Breast epithelium (tissue), 3 donors: ENCODE measurements around the gene CD28.

Experiments
- POLR2A ChIP-seq: fragments of 450-650 bp; IDR thresholded peaks from one replicate; pipeline ENCODE4 v1.6.1; 2016; ENCODE audit warnings: antibody characterized with exemption, mild to moderate bottlenecking, moderate library complexity
- POLR2AphosphoS5 ChIP-seq, 3 donors: sonication (generic); formaldehyde crosslinking; IDR thresholded peaks; one replicate each; pipeline ENCODE4 v1.6.1; 2017; ENCODE audit warnings: antibody characterized with exemption in 3 of 3
- TF ChIP-seq, protein P1 (sequence below), 3 donors: fragments of 450-650 bp; IDR thresholded peaks; one replicate each; pipeline ENCODE4 v1.5.1; 2016 to 2017; ENCODE audit warnings: antibody characterized with exemption in 3 of 3, mild to moderate bottlenecking in 3 of 3, moderate library complexity in 3 of 3

DNA sequence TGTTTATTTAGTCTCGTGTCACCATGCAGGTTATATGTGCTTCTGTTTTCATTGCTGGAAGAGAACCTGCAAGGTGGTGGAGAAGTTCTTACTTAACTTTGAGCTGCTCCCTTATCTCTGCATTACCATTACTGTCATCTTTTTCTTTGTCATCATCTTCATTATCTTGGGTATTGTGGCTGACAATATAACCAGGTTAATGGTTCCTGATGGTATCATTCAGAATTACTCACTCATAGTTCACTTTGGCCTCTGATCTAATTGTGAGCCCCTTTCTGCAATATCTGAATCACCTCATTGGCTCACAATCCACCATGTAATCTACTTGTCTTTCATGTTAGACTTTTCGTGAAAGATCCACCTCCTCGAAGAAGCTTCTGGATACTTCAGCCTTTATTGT lies 5.0 kb downstream of the CD28 start:
- TF ChIP-seq POLR2A (no peak), POLR2AphosphoS5 (IDR thresholded peaks at IDR 0.05) (no peak)
- TF ChIP-seq, protein P1, sequence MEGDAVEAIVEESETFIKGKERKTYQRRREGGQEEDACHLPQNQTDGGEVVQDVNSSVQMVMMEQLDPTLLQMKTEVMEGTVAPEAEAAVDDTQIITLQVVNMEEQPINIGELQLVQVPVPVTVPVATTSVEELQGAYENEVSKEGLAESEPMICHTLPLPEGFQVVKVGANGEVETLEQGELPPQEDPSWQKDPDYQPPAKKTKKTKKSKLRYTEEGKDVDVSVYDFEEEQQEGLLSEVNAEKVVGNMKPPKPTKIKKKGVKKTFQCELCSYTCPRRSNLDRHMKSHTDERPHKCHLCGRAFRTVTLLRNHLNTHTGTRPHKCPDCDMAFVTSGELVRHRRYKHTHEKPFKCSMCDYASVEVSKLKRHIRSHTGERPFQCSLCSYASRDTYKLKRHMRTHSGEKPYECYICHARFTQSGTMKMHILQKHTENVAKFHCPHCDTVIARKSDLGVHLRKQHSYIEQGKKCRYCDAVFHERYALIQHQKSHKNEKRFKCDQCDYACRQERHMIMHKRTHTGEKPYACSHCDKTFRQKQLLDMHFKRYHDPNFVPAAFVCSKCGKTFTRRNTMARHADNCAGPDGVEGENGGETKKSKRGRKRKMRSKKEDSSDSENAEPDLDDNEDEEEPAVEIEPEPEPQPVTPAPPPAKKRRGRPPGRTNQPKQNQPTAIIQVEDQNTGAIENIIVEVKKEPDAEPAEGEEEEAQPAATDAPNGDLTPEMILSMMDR (IDR thresholded peaks at IDR 0.05) = no peak
